Neural progenitor cell (in vitro differentiated cells): ENCODE measurements around the gene RPS6KA2.

ENCODE experiments used
- EZH2 ChIP-seq: fragments of 200-600 bp; sonication (generic); IDR thresholded peaks from 2 replicates; pipeline ENCODE4 v1.6.1; 2017; ENCODE audit warnings: antibody characterized with exemption, mild to moderate bottlenecking, moderate library complexity
- EZH2phosphoT487 ChIP-seq: fragments of 200-600 bp; sonication (generic); IDR thresholded peaks from 2 replicates; pipeline ENCODE4 v1.6.1; 2017; ENCODE audit warnings: antibody characterized with exemption
- TF ChIP-seq, protein P1 (sequence below): fragments of 200-600 bp; sonication (generic); IDR thresholded peaks from 2 replicates; pipeline ENCODE4 v1.5.1; 2017; ENCODE audit warnings: antibody characterized with exemption, mild to moderate bottlenecking

DNA sequence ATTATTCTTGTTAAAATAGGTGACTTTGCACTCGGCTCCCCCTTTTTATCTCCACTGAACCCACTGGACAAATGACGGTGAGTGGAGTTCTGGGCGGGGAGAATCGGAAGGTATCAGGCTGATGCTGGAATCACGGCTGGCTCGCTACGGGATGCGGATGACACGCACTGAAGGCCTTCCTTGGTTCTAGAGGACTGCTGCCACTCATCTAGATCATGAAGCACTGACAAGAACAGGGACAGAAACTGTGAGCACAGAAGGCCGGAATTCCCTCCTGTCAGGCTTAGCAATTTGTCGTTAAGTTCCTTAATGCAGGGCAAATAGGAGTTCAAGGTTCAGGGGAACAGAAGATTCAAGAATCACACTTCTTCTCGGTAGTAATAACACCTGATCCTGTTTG is 154.4 kb downstream of the RPS6KA2 start:
- TF ChIP-seq, protein P1, sequence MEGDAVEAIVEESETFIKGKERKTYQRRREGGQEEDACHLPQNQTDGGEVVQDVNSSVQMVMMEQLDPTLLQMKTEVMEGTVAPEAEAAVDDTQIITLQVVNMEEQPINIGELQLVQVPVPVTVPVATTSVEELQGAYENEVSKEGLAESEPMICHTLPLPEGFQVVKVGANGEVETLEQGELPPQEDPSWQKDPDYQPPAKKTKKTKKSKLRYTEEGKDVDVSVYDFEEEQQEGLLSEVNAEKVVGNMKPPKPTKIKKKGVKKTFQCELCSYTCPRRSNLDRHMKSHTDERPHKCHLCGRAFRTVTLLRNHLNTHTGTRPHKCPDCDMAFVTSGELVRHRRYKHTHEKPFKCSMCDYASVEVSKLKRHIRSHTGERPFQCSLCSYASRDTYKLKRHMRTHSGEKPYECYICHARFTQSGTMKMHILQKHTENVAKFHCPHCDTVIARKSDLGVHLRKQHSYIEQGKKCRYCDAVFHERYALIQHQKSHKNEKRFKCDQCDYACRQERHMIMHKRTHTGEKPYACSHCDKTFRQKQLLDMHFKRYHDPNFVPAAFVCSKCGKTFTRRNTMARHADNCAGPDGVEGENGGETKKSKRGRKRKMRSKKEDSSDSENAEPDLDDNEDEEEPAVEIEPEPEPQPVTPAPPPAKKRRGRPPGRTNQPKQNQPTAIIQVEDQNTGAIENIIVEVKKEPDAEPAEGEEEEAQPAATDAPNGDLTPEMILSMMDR = no peak
- TF ChIP-seq EZH2phosphoT487 = no peak
- TF ChIP-seq EZH2 = no peak
